ENCODE results near the gene RNF32. TPM values are rescaled to one million over a fixed set of nuclear protein-coding genes. Genes with fewer than 3 reads are reported as not detected.

The RNF32 gene
- total and polyA plus RNA-seq, 4 donors: 0.59 to 1.3 (median 0.72) TPM

DNA sequence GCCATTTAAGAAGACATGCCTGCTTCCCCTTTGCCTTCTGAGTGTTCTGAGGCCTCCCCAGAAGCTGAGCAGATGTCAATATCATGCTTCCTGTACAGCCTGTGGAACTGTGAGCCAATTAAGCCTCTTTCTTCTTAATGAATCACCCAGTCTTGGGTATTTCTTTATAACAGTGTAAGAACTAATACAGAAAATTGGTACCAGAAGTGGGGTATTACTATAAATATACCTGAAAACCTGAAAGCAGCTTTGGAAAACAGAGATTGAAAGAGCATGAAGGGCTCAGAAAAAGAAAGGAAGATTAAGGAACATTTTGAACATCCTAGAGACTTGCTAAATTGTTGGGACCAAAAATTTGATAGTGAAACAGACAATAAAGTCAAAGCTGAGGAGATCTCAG, 12.0 kb upstream of the RNF32 start (continued):
- no peak for TF ChIP-seq RAD21 (IDR thresholded peaks at IDR 0.05)

DNA sequence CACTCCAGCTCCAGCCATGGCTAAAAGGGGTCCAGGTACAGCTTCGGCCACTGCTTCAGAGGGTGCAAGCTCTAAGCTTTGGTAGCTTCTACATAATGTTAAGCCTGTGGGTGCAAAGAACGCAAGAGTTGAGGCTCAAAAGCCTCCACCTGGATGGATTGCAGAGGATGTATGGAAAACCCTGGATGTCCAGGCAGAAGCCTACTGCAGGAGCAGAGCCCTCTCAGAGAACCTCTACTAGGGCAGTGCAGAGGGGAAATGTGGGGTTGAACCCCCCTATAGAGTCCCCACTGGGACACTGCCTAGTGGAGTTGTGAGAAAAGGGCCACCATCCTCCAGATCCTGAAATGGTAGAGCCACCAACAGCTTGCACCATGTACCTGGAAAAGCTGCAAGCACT, 10.7 kb upstream of the RNF32 start:
- TF ChIP-seq EGR1 (IDR thresholded peaks at IDR 0.05; ENCODE audit: low read depth in 2 of 2) (no peak), HNF4A (conservative IDR thresholded peaks at IDR 0.05) (no peak), GABPA (IDR thresholded peaks at IDR 0.05 in 1 of 2, conservative IDR thresholded peaks at IDR 0.05 in 1 of 2) (no peak), REST (IDR thresholded peaks at IDR 0.05) (no peak), CTCF (IDR thresholded peaks at IDR 0.05; ENCODE audit: low read depth, low read length, missing input control) (no peak), ATF3 (IDR thresholded peaks at IDR 0.05) (no peak), SP1 (IDR thresholded peaks at IDR 0.05) (no peak), FOXA2 (IDR thresholded peaks at IDR 0.05) (no peak)
- H3K4me3 ChIP-seq (ENCODE audit: low read depth in 1 of 3, low read length in 3 of 3): no peak overlapping the region
- DNase-seq (ENCODE audit: low spot score): no peak
- 97% methylated on average over 2 of the region's 2 CpGs for WGBS
- H3K4me1 ChIP-seq (ENCODE audit: control insufficient read depth in 4 of 4, insufficient read depth in 4 of 4, low read length in 3 of 4): peaks cover 3 to 10% (median 4%) of the 10 kb centered on the region in 4 donors
- H3K27ac ChIP-seq (ENCODE audit: low read depth in 1 of 2, low read length in 2 of 2): no peak overlapping the region
- H3K9me3 ChIP-seq (ENCODE audit: control insufficient read depth in 4 of 4, low read length in 3 of 4): peaks cover 0 to 3% (median 0%) of the 10 kb centered on the region in 4 donors
- no peaks in the 10 kb centered on the region for H3K27me3 ChIP-seq (ENCODE audit: control insufficient read depth in 4 of 4, insufficient read depth in 4 of 4, low read length in 3 of 4)
- no peak overlapping the region for H3K9ac ChIP-seq (ENCODE audit: low read depth in 1 of 2, low read length in 2 of 2)
- no peaks in the 10 kb centered on the region for H3K36me3 ChIP-seq (ENCODE audit: control insufficient read depth in 4 of 4, insufficient read depth in 3 of 4, low read depth in 1 of 4, low read length in 3 of 4)

DNA sequence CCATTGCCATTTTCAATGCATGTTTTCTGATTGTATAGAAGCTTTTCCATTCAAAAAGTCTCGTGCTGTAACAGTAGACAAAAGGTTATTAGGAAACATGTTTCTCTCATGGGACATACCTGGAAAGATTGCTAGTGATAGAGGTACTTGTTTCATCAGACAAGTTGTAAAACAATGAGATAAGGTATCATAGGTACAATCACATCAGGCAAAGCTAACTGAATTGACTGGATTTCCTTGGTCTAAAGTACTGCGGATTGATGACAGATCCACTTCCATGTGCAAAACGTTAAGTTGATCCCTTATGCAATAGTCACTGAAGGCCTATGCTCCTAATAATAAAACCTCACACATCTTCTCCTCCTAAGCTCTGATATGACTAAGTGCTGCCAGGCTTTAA, 6.5 kb upstream of the RNF32 start:
- Histone ChIP-seq H3K9ac (ENCODE audit: low read depth in 1 of 2, low read length in 2 of 2) (no peak overlapping the region), H3K36me3 (ENCODE audit: control insufficient read depth in 4 of 4, insufficient read depth in 3 of 4, low read depth in 1 of 4, low read length in 3 of 4) (no peaks in the 10 kb centered on the region), H3K4me3 (ENCODE audit: low read depth in 1 of 3, low read length in 3 of 3) (no peak overlapping the region), H3K27me3 (ENCODE audit: control insufficient read depth in 4 of 4, insufficient read depth in 4 of 4, low read length in 3 of 4) (no peaks in the 10 kb centered on the region), H3K27ac (ENCODE audit: low read depth in 1 of 2, low read length in 2 of 2) (no peak overlapping the region), H3K9me3 (ENCODE audit: control insufficient read depth in 4 of 4, low read length in 3 of 4) (no peaks in the 10 kb centered on the region), H3K4me1 (ENCODE audit: control insufficient read depth in 4 of 4, insufficient read depth in 4 of 4, low read length in 3 of 4) (peaks cover 0 to 4% (median 0%) of the 10 kb centered on the region in 4 donors)
- TF ChIP-seq GABPA (IDR thresholded peaks at IDR 0.05 in 1 of 2, conservative IDR thresholded peaks at IDR 0.05 in 1 of 2): no peak
- no peak for TF ChIP-seq HNF4G (IDR thresholded peaks at IDR 0.05)
- no peak for TF ChIP-seq YY1 (IDR thresholded peaks at IDR 0.05)
- no peak for TF ChIP-seq REST (IDR thresholded peaks at IDR 0.05)
- TF ChIP-seq TAF1 (conservative IDR thresholded peaks at IDR 0.05): no peak
- no peak for TF ChIP-seq FOXA1 (IDR thresholded peaks at IDR 0.05)
- no peak for TF ChIP-seq FOXA2 (IDR thresholded peaks at IDR 0.05)
- no peak for TF ChIP-seq ATF3 (IDR thresholded peaks at IDR 0.05)
- no peak for DNase-seq (ENCODE audit: low spot score)
- 65% methylated on average over 3 of the region's 3 CpGs for WGBS
